CD14-positive monocyte (primary cell): Measurements from ENCODE around the gene SLCO1C1. TPM values are rescaled to one million over a fixed set of nuclear protein-coding genes. Genes with fewer than 3 reads are reported as not detected.

ENCODE experiments used
- DNase-seq, 3 donors: peaks; one replicate each; pipeline ENCODE4 v3.0.0-alpha.2; 2011 to 2022
- H2AFZ ChIP-seq: 2 replicates; pipeline ENCODE4 v1.6.0; 2012; ENCODE audit warnings: mild to moderate bottlenecking, low read depth, low read length, inconsistent platforms; ENCODE audit not compliant: insufficient read depth, poor library complexity, severe bottlenecking
- H3K27ac ChIP-seq, 2 donors: 1 replicate in 1 of 2; 2 replicates in 1 of 2; pipeline ENCODE4 v1.5.1; 2012 to 2013; ENCODE audit warnings: low read length in 2 of 2, control low read depth in 1 of 2, inconsistent platforms in 1 of 2, low read depth in 1 of 2, mild to moderate bottlenecking in 1 of 2
- H3K27me3 ChIP-seq, 2 donors: one replicate each; pipeline versions ENCODE4 v1.6.0 to v1.6.1; 2011 to 2013; ENCODE audit warnings: low read length in 2 of 2; ENCODE audit not compliant: control insufficient read depth in 2 of 2, insufficient read depth in 2 of 2
- H3K36me3 ChIP-seq, 2 donors: replicated peaks in 1 of 2; 1 replicate in 1 of 2; 2 replicates in 1 of 2; pipeline versions ENCODE4 v1.5.1 to v1.6.1; 2012 to 2013; ENCODE audit warnings: low read length in 2 of 2, control low read depth in 1 of 2, inconsistent platforms in 1 of 2, mild to moderate bottlenecking in 1 of 2; ENCODE audit not compliant: insufficient read depth in 2 of 2, control insufficient read depth in 1 of 2
- H3K4me1 ChIP-seq, 2 donors: 1 replicate in 1 of 2; 2 replicates in 1 of 2; pipeline versions ENCODE4 v1.5.1 to v1.6.1; 2012 to 2013; ENCODE audit warnings: low read length in 2 of 2, control low read depth in 1 of 2, inconsistent platforms in 1 of 2, mild to moderate bottlenecking in 1 of 2, moderate library complexity in 1 of 2; ENCODE audit not compliant: insufficient read depth in 2 of 2, control insufficient read depth in 1 of 2
- H3K4me2 ChIP-seq: replicated peaks from 2 replicates; pipeline ENCODE3; 2012; ENCODE audit warnings: low read length, moderate library complexity, mild to moderate bottlenecking; ENCODE audit not compliant: poor library complexity, severe bottlenecking; ENCODE audit errors: extremely low read depth
- H3K4me3 ChIP-seq, 3 experiments: fragments of 200-600 bp in 1 of 3; sonication (generic) in 1 of 3; replicated peaks in 1 of 3; 1 replicate in 2 of 3; 2 replicates in 1 of 3; pipeline ENCODE4 v1.5.1; 2011 to 2013; ENCODE audit warnings: low read length in 3 of 3, mild to moderate bottlenecking in 3 of 3, control low read depth in 2 of 3, low read depth in 2 of 3, inconsistent platforms in 1 of 3, moderate library complexity in 1 of 3
- H3K79me2 ChIP-seq: 2 replicates; pipeline ENCODE4 v1.6.0; 2012; ENCODE audit warnings: mild to moderate bottlenecking, control low read depth, inconsistent platforms, low read length, moderate library complexity; ENCODE audit not compliant: insufficient read depth
- H3K9ac ChIP-seq: 2 replicates; pipeline ENCODE4 v1.6.0; 2017; ENCODE audit warnings: low read length, mild to moderate bottlenecking; ENCODE audit not compliant: insufficient read depth, poor library complexity, severe bottlenecking
- H3K9me3 ChIP-seq, 2 donors: replicated peaks in 1 of 2; 1 replicate in 1 of 2; 2 replicates in 1 of 2; pipeline versions ENCODE4 v1.5.1 to v1.6.1; 2012 to 2013; ENCODE audit warnings: low read length in 2 of 2, control low read depth in 1 of 2; ENCODE audit not compliant: control insufficient read depth in 1 of 2, insufficient read depth in 1 of 2
- H4K20me1 ChIP-seq: 2 replicates; pipeline ENCODE4 v1.6.0; 2012; ENCODE audit warnings: mild to moderate bottlenecking, low read length, control low read depth, moderate library complexity; ENCODE audit not compliant: insufficient read depth
- H3K27ac Mint-ChIP-seq, 7 donors: one replicate each; pipeline ENCODE4 v1.8.0; 2020; ENCODE audit warnings: mild to moderate bottlenecking in 7 of 7, mixed read lengths in 7 of 7, moderate library complexity in 6 of 7, inconsistent platforms in 2 of 7
- H3K27me3 Mint-ChIP-seq, 3 donors: one replicate each; pipeline ENCODE4 v1.8.0; 2021 to 2022; ENCODE audit warnings: low read depth in 3 of 3, mild to moderate bottlenecking in 3 of 3, mixed read lengths in 3 of 3, moderate library complexity in 3 of 3, inconsistent platforms in 1 of 3
- H3K36me3 Mint-ChIP-seq, 2 donors: one replicate each; pipeline ENCODE4 v1.8.0; 2020; ENCODE audit warnings: mixed read lengths in 2 of 2, inconsistent platforms in 1 of 2, mild to moderate bottlenecking in 1 of 2
- H3K4me1 Mint-ChIP-seq: one replicate; pipeline ENCODE4 v1.8.0; 2020; ENCODE audit warnings: mild to moderate bottlenecking, mixed read lengths
- H3K4me3 Mint-ChIP-seq, 2 donors: one replicate each; pipeline ENCODE4 v1.8.0; 2020; ENCODE audit warnings: mild to moderate bottlenecking in 2 of 2, mixed read lengths in 2 of 2, moderate library complexity in 1 of 2
- H3K9me3 Mint-ChIP-seq, 7 donors: one replicate each; pipeline ENCODE4 v1.8.0; 2020 to 2022; ENCODE audit warnings: mixed read lengths in 7 of 7, mild to moderate bottlenecking in 6 of 7, moderate library complexity in 6 of 7, inconsistent platforms in 2 of 7
- WGBS: methylation state at CpG from one replicate; pipeline ENCODE4 v1.1.5; 2013; ENCODE audit warnings: missing lambda C conversion rate; ENCODE audit not compliant: insufficient coverage; 5-methylcytosine and 5-hydroxymethylcytosine counted together
- intact Hi-C, 2 donors: fragments of 100-400 bp; cut with micrococcal nuclease; formaldehyde crosslinking; loops; one replicate each; pipeline versions ENCODE4 v1.15.0 to v1.15.1; 2023
- polyA plus RNA-seq, 3 donors: library from polyadenylated mRNA; depleted of rRNA in 1 of 3; unstranded in 2 of 3; stranded (reverse) in 1 of 3; fragments of 300-500 nt in 2 of 3; fragments of >200 nt in 1 of 3; fragmentation: Illumina TruSeq in 2 of 3; gene quantifications; 1 replicate in 2 of 3; 2 replicates in 1 of 3; pipeline ENCODE4 v1.2.3, GENCODE V29; 2012 to 2021
- TF ChIP-seq, protein P1 (sequence below): fragments of 200-600 bp; IDR thresholded peaks from one replicate; pipeline ENCODE4 v1.8.0; 2022; ENCODE audit warnings: antibody characterized with exemption, mild to moderate bottlenecking

SLCO1C1 gene
- polyA plus RNA-seq, 3 donors, result not detected

DNA sequence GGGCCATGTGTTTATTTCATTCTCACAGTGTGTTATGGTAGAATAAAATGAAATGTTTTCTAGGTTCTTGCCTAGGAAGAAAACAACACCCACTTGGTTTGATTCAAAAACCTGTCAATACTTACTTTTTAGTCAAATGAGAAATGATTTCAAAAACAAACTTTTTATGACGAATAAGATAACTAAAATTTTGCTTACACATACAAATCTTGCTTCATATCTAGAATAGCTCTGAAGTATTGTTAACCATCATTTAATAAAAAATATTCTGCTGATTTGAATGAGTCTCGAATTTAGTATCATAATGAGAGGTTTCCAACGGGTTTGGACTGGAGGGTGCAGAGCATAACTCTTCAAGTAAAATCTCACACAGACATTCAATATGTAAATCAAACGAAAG lies 23.2 kb downstream of the SLCO1C1 start:
- Histone ChIP-seq H3K9me3 (no peaks in the 10 kb centered on the region), H2AFZ (no peak overlapping the region), H3K36me3 (no peaks in the 10 kb centered on the region), H3K4me2 (no peak overlapping the region), H3K9ac (no peak overlapping the region), H3K4me1 (no peaks in the 10 kb centered on the region), H3K4me3 (no peak overlapping the region), H4K20me1 (no peaks in the 10 kb centered on the region), H3K79me2 (no peaks in the 10 kb centered on the region), H3K27me3 (no peaks in the 10 kb centered on the region), H3K27ac (no peak overlapping the region)
- DNase-seq, result no peak
- no CpG with 5 or more reads among the region's 4 CpGs for WGBS
- no peak overlapping the region for H3K4me3 Mint-ChIP-seq
- H3K4me1 Mint-ChIP-seq, result no peaks in the 10 kb centered on the region
- intact Hi-C loops, result no loop called here
- no peak overlapping the region for H3K27ac Mint-ChIP-seq
- peaks cover 0 to 2% (median 0%) of the 10 kb centered on the region in 7 donors for H3K9me3 Mint-ChIP-seq
- H3K36me3 Mint-ChIP-seq, result no peaks in the 10 kb centered on the region
- TF ChIP-seq, protein P1, sequence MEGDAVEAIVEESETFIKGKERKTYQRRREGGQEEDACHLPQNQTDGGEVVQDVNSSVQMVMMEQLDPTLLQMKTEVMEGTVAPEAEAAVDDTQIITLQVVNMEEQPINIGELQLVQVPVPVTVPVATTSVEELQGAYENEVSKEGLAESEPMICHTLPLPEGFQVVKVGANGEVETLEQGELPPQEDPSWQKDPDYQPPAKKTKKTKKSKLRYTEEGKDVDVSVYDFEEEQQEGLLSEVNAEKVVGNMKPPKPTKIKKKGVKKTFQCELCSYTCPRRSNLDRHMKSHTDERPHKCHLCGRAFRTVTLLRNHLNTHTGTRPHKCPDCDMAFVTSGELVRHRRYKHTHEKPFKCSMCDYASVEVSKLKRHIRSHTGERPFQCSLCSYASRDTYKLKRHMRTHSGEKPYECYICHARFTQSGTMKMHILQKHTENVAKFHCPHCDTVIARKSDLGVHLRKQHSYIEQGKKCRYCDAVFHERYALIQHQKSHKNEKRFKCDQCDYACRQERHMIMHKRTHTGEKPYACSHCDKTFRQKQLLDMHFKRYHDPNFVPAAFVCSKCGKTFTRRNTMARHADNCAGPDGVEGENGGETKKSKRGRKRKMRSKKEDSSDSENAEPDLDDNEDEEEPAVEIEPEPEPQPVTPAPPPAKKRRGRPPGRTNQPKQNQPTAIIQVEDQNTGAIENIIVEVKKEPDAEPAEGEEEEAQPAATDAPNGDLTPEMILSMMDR, result no peak
- no peaks in the 10 kb centered on the region for H3K27me3 Mint-ChIP-seq

DNA sequence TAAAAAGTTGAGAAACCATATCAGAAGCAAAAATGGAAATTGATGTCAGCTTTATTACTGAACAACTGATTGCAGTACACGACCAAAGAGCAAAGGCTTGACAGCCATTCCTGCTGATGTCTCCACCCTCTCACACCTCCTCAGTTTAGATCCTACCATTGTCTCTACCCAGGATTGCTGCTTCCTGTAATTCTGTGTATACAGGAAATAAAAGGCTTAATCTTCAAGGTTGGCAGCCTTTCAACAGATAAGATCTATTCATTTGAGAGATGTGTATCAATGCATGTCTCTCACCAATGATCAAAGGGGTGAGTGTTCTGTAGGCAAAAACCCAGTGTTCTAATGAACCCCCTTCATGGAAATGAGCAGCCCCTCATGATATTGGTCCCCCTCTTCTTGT lies 27.0 kb downstream of the SLCO1C1 start:
- WGBS, result no CpG with 5 or more reads among the region's 1 CpG

More for the DNA sequence above, 27.0 kb downstream of the SLCO1C1 start:
- no peak overlapping the region for H3K27ac ChIP-seq
- H3K79me2 ChIP-seq, result no peaks in the 10 kb centered on the region
- no peaks in the 10 kb centered on the region for H3K27me3 Mint-ChIP-seq
- H3K4me3 ChIP-seq, result no peak overlapping the region
- H3K36me3 ChIP-seq, result no peaks in the 10 kb centered on the region
- no peak overlapping the region for H3K4me3 Mint-ChIP-seq
- H3K36me3 Mint-ChIP-seq, result no peaks in the 10 kb centered on the region
- no peak for DNase-seq
- H3K27ac Mint-ChIP-seq, result no peak overlapping the region
- H3K9me3 Mint-ChIP-seq, result no peaks in the 10 kb centered on the region
- no peak overlapping the region for H3K9ac ChIP-seq
- H3K9me3 ChIP-seq, result no peaks in the 10 kb centered on the region
- no peaks in the 10 kb centered on the region for H3K27me3 ChIP-seq
- H3K4me2 ChIP-seq, result no peak overlapping the region
- TF ChIP-seq, protein P1, result no peak
- no peaks in the 10 kb centered on the region for H3K4me1 Mint-ChIP-seq
- intact Hi-C loops, result no loop called here
- H3K4me1 ChIP-seq, result no peaks in the 10 kb centered on the region
- H2AFZ ChIP-seq, result no peak overlapping the region
- H4K20me1 ChIP-seq, result no peaks in the 10 kb centered on the region
